HG02798 (cell line): Measurements from ENCODE around the gene MAPK8IP1.

ENCODE experiments used
- ATAC-seq: cut with Tn5 transposase; IDR thresholded peaks from one replicate; pipeline ENCODE4 v1.9.1; 2021; ENCODE audit warnings: mild to moderate bottlenecking; ENCODE audit not compliant: unreplicated experiment, poor library complexity

MAPK8IP1 gene

DNA sequence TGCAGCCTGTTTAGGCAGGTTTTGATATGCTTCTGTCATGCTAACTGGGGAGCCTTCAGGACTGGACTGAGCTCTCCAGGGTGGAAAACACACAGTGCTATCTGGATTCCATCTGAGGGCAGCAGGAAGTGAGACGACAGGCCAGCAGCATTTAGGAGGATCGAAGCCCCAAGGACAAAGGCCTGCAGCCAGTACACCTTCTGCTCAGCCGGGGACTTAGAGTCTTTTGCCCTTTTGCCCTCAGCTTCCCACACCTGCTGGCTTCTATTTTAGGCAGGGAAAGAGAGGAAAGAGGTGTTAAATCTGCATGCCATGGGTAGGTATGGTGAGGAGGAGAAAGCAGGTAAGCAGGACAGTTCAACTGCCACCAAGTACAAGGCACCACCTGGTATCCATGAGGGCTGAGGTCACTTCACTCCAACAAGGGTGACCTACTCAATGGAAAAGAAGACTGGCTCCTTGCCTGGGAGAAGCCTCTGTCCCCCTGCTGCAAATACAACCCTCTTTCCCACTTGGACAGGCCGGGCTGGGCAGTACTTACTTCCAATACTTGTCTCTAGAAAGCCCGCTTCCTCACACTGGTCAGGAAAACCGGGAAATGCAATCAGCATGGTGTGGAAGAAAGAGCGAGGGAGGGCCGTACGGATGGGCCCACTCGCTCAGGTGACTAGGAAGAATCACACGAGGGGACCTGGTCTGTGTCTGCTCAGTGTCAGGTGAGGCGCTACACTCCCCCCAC lies 49.3 kb downstream of the MAPK8IP1 start:
- ATAC-seq, result no peak

DNA sequence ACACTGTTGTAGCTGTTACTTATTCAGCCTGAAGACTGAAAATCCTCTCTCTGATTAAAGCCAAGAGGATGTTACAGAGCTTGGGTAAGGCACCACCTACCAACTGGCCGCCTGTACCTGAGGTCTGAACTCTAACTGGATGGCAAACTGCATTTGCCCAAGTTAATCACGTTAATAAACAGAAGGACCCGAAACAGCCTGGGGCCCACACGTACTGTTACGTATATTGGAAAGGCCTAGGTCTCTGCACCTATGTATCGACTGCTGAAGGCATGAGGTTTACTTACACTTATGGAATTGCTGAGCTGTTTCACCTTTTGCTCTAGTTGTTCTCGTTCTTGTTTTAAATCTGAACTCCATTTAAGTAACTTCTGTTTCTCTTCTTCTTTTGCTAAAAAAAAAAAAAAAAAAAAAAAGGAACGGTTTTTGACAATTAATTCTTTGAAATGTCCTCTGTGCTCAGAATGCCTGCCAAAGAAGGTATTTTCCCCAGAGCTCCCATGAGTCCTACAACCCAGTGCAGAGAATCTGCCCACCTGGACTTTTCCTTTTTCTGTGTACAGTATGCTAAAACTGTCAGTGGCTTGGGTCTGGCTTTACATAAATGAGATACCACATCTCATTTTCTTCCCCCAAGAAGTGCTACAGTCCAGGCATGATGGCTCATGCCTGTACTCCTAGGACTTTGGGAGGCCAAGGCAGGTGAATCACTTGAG lies 50.1 kb downstream of the MAPK8IP1 start:
- no peak for ATAC-seq

DNA sequence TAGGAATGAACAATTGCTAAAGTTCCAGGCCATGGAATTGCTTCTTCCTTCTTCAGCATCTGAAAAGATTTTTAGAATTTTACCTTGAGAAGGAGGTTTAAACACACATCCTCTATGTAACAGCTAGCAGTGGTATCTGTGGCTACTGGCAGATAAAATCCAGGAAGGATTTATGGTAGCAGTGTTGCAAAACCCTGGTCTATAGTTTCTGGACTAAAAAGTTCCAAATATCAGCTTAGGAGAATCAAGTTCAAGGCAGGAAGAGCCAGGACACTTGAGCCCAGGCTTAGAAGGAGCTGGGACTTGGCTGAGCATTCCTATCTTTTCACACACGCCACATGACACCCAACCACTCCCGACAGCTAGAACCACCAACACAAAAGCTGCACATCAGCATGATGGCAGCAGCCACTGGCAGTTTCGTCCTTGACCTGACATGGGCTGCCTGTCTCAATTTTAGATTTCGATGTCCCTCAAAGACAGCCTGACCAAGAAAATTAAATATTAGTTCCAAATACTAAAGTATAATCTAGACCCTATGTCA lies 51.1 kb downstream of the MAPK8IP1 start:
- ATAC-seq, result no peak

DNA sequence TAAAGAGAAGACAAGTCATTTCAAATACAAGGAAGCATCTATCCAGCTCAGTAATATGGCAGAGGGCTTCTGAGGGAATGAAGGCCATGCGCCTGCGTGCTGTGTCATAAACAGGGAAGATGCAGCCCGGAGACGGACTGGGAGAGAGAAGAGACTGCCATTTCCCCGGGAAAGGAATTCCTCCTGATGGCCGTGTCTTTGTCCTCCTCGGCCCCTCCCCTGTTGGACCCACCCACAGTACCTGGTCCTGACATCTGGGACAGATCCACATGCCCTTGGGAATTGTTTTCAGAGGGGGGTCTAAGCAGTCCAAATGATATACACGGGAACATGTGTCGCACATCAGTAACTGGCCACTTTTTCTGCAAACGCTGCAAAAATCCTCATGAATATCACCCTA lies 52.5 kb downstream of the MAPK8IP1 start:
- no peak for ATAC-seq

DNA sequence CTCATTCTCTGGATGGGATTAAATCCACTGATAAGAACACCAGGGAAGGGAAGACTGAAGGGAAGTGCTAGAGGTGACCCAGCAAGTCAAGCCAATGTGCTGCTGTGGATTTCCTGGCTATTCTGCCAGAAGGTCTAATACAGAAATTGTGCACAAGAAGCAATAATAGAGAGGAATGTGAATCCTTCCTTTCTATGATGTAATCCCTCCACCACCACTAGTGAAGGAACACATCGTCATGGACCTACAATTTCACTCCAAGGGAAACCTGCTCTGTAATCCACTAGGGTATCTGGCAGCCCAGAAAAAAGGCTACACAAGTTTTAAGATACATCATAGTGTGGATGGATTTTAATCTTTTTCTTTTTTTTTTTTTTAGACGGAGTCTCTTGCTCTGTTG lies 54.4 kb downstream of the MAPK8IP1 start:
- no peak for ATAC-seq

DNA sequence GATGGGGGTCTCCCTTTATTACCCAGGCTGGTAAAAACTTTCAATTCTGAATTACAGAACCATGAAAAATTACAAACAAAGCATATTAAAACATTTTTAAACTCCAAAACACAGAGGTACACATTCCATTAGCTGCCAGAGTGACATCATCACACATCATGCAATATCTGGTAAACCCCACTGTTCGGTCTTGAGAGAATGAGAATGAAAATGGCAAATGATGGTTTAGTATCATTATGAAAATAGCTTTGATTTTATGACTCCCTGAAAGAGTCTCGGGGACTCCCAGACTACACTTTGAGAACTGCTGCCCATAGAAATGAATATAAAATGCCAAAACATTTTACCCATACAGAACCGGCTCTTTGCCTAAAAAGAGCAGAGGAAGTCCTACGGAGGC lies 55.8 kb downstream of the MAPK8IP1 start:
- no peak for ATAC-seq

DNA sequence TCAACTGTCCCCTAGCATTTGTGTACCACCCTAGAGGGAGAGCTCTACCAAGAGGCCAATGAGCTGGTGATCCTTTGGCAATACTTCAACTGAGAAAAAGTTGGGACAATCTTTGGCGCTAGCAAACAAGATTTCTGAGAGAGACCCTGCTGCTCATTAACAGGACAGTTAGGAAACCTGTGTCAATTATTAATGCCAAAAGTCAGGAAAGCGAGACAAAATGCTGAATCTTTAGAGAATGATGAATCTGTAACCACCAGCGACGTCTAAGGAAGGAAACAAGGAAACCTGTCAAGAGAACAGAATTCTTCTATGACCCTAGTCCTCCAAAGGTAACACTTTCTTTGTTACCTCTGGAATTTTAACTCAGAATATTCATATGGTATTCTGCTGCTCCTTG lies 56.9 kb downstream of the MAPK8IP1 start:
- no peak for ATAC-seq

DNA sequence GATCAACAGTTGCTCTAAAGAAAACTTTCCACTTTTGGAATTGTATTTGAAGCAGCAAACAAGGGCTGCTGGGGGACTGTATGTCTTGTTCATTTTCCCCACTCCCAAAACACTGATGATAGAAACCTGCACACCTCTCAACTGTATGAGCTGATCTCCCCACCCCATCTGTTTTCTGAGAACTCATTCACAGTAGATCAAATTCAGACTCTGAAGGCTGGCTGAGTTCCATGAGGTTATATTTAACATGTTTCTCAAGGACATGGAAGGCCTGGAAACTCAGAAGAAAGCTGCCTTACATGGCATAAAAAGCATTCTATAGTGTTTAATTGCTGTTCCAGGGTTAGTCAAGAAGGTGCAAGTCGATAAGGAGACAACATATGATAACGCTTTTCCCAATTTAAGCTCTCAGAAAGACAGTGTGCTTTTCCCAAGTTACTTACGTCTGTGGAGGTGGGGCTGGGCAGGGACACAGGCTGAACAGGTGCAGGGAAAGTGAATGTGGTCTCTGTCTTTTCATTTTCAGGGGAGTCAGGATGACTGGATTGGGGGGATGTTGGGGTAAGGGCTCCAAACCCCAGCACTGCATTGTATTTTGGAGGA lies 60.0 kb downstream of the MAPK8IP1 start:
- ATAC-seq, result no peak

DNA sequence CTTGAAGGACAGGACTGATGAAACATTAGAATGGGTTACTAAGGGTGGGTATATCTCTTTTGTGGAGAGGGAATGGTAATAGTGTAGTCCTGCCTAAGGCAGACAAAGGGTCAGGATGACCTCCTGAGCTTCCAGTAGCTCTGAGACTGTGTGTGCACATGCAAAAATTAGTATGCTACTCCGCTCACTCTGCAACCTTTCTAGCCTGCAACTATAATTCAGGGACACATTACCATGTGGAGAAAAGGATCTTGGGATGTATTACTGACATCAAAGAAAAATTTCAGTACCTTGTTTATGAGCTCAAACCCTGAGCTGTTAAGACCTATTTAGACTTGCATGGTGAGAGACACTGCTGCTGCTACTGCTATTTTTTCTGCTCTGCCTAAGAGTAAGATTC lies 62.4 kb downstream of the MAPK8IP1 start:
- no peak for ATAC-seq

DNA sequence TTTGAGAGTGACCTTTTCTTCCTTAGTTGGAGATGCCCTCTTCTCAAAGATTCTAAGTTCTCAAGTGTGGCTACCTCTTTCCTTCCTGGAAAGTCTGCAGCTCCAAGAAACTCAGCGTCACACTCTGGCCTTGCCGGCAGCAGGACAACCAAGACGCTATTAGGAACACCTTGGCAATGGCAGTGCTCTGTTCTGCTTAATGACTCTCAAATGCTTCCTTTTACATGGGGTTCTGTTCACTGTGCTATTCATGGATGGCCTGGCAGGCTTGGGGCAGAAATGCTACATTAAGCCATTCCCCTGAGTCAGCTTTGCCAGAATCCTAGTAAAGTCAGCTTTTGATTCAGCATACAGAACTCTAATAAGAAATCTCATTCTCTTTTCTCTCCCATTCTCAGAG lies 62.9 kb downstream of the MAPK8IP1 start:
- ATAC-seq, result no peak

DNA sequence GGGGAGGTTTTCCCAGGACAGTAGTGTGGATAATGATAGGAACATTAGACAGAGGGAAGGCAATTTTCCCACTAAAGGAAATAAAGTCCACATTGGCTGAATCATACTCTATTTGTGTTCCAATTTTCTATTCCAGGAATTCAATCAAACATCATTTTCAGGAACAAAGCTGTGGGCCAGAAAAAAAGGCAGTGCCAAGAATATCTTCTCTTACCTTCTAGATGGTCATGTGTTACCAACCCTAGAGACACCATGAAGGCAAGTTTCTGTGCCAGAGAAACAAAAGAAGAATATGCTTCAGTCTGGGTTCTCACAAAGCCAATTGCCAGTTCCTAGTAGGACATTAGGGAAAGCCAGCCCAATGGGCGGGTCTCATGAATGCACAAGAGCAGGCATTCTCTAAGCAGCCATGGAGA lies 64.5 kb downstream of the MAPK8IP1 start:
- ATAC-seq, result no peak
